NCI-H748 (cell line): Measurements from ENCODE around the gene SGCD.
"Not testable (repeated sequence)": the region's sequence is repeated elsewhere in the genome, so short reads cannot be mapped to it uniquely, and the experiment has no call there.

Experiments
- DNase-seq: peaks from one replicate; lab custom pipeline; 2025; ENCODE audit not compliant: unreplicated experiment; lab: John Stamatoyannopoulos, UW

The SGCD gene

DNA sequence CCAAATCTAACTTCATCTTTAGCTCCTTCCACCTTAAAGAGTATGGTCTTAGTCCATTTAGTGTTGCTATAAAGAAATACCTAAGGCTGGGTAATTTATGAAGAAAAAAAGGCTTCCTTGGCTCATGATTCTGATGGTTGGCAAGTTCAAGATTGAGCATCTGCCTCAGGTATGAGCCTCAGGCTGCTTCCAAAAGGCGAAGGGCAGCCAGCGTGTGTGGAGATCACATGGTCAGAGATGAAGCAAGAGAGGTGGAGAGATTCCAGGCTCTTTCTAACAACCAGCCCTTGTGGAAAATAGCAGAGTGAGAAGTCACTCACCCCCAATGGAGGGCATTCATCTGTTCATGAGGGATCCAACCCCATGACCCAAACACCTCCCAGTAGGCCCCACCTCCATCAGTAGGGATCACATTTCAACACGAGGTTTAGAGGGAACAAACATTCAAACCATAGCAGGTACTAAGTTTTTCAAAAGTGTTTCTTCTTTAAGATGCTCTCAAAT, 225.9 kb downstream of the SGCD start:
- DNase-seq: no peak

DNA sequence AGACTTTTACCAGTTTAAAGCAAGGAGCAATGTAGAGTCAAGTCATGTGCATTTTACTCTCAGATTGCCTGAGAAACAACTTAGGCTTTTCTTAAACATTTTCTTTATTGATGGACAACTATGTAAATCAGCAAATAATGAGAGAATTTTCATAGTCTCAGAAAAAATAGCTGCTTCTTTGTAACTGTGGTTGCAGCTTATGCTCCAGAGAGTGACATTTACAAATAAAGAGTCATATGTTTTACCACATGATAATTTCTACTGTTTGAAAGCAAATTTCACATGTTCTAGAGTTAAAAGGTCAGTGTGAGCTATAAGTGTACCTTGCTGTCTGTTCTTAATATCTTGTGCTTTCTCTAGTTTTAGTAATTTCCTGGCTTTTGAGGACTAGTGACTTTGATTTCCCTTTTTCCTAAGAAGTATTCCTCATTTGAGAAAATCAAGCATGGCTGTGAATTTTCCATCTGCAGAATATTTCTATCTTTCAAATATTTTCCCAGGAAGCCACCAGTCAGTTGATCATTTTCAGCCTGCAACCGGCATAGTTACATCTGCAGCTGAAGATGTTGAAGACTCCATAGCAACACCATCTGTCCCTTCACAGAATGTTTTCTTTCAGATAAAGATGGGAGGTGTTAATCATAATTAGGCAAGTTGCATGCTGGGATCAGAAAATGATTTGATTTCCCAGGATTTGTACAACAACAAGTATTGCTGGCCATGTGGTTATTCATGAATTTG, 229.9 kb downstream of the SGCD start:
- no peak for DNase-seq

DNA sequence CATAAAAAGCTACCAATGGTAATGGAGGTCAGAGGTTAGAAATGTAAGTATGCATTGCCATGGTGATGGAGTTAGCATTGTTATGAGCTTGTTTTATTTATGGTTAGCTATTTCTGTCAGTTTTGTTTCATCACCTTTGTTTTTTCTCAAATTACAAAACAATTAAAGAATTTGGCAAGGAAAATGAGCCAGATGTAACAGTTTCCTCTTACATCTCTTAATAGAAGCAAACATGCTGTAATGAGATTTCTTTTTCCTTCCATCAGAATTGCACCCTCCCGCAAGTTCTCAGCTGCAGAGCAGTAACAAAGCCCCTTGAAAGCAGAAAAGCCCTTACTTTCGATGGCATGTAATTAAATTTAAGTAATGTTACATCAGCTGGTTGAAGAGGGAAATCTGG, 233.0 kb downstream of the SGCD start:
- no peak for DNase-seq

DNA sequence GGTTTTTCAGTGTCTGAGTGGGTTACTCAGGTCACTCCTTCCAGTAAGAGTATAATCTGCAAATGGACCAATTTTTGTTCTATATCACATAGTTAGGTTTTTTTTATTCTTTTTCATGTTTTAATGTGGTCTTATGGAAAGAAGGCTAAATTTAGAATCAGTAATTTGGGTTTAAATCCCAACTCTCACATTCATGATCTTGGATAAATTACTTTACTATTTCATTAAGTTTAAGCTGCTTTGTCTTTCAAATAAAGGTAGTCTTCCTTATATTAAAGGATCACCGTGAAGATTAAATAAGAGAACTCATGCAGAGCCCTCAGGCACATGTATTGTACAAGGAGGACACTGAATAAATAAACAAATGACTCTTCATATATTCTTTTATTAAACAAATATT, 234.7 kb downstream of the SGCD start:
- DNase-seq: no peak

DNA sequence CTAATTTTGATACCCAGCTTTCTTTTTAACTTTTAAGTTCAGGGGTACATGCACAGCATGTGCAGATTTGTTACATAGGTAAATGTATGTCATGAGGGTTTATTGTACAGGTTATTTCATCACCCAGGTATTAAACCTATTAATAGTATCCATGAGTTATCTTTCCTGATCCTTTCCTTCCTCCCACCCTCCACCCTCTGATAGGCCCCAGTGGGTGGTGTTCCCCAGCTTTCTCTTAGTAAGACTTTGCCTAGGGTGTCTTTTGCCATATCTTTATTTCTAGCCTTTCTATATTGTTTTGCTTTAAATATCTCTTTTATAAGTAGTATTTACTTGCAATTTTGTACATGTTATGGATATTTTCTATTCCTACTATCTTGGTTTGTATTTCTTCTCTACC, 243.7 kb downstream of the SGCD start:
- no peak for DNase-seq

DNA sequence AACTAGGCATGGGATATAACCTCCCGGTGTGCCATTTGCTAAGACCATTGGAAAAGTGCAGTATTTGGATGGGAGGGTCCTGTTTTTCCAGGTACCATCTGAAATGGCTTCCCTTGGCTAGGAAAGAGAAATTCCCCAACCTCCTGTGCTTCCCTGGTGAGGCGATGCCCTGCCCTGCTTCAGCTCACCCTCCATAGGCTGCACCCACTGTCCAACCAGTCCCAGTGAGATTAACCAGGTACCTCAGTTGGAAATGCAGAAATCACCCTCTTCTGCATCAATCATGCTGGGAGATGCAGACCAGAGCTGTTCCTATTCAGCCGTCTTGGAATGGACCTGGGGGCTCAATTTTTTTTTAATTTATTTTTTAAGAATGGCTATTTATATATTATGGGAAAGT, 254.8 kb downstream of the SGCD start:
- no peak for DNase-seq

DNA sequence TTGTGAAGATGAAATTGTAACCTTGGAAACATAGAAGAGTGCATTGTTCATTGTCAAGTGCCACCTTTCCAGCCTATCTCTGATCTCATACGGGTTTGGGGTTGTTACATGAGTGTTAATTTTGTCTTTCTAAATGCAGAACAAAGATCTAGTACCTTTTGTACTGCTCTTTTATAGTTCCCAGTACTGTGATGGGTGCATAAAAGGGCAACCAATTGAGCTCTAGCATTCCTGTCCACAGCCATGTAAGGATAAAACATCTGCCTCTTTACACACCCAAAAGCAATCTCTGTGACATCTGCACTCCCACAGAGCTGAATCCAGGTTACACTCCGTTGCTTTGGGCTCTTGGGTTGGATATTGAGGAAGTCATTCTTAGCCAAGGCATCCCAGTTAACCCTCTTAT, 255.2 kb downstream of the SGCD start:
- DNase-seq: no peak

DNA sequence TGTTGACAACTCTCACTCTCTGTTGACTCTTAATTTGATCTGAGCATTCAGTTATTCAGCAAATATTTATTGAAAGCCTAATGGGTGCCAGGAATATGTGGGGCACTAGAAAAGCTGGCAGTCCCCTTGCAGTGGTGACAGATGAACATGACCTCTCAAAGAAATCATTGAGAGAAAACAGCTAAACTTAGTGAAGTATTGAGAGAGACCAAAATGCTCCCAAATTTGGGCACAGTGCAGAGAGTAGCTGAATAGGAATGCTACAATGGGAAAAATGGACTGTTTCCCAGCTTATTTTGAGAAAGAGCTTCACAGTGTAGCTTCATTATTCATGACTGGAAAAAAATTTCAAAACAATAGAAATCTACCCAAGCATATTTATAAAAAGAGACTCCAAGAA, 257.9 kb downstream of the SGCD start:
- DNase-seq: no peak

DNA sequence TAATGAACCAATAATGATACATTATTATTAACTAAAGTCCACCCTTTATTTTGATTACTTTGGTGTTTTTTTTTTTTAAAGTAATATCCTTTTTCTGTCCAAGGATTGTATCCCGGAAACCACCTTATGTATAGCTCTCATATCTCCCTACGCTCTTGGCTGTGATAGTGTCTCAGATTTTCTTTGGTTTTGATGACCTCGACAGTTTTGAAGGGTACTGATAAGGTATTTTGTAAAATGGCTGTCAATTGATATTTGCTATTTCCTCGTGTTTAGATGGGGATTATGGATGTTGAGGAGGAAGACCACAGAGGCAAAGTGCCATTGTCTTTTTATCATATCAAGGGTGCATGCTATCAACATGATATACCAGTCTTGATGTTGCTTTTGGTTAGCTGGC, 259.0 kb downstream of the SGCD start:
- DNase-seq: no peak

DNA sequence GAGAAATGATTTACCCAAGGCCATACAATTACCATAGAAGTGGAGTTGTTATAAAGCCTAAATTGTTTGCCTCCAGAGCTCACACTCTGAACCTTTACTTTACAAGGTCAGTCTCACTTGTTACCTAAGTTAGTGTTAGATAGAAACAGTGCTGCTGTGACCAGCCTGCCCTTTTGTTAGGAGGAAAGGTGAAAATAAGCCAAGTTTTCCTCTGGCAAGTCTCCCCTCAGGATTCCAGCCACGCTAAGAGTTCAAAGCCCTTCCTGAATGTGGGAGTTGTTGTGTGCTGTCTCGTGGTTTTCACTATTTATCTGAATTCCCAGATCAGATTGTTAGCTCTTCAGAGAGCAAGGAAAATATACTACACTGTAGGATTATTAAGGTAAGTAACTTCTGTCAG, 260.0 kb downstream of the SGCD start:
- DNase-seq: no peak

DNA sequence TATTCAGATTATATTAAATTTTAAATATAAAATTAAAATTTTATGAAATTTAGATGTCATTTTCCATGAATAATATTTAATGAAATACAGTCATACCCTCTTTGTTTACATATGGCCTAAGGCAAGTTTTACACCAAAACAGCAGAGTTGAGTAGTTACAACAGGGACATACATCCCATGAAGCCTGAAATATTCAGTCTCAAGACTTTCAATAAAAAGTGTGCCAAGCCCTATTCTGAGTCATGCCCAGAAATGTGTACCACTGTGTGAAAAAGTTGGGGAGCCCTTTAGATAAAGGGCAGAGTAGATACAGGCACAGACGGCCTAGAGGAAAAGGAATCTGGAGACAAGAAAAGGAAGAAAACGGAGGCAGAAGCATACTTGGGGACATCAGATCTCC, 261.3 kb downstream of the SGCD start:
- no peak for DNase-seq

DNA sequence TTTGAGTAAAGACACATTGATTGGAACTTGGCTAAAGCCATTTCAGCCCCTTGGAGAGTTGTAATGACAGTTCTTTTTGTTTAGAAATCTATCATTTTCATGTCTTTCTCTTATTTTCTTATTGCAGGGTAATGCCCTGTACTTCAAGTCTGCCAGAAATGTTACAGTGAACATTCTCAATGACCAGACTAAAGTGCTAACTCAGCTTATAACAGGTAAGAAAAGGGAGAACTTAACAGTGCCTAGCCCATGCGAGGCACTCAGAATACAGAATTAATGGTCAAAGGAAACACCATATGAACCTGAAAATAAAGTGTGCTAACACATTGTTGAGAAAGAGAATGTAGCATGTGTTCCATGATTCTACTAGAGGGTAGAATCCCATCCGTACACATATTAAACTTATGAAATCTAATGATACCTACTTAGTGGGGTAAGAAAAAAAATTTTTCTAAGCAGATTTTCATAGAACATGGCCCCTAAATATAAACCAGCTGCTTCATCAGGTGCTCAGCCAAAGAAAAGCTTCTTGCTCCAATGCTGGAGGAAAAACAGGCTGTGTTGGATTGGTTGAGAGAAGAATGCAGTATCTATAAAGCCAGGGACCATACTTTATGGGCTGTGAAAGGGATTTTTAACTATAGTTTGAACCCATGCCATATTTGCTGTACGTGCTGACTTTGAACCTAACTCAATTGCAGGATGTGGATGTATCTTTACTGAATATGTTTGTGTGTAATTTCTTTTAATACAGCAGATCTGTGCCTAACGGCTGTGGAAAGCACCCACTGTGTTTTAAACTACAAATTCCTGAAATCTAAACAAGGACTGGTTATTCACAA, 262.4 kb downstream of the SGCD start:
- DNase-seq: no peak

DNA sequence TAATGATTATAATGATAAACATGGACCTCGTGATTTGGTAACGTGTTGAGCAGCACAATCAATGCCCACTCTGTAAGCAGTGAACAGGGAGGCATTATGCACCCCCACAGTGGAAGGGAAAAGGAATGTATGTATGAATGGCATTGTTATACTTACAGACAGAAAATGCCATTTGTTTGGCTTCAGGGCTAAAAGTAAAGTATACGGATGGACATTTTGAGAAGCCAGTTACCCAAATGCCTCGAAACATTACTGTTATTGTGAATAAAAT, 262.9 kb downstream of the SGCD start:
- DNase-seq: no peak

DNA sequence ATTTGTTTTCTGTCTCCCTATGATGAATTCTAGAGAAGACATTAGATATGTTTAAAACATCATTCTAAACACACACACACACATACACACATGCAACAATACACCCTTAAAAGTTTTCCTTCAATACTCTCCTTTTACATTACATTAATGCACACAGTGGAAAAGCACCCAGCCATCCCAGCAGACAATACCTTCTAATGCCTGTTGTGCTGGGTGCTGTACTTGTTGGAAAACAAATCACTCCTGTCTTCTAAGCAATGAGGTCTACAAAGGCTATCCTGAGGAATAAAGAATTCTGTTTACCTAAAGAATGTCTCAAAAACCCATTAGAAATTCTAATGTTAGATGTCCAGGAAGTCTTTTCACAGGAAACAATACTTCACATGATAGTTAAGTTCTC, 264.0 kb downstream of the SGCD start:
- DNase-seq: no peak

DNA sequence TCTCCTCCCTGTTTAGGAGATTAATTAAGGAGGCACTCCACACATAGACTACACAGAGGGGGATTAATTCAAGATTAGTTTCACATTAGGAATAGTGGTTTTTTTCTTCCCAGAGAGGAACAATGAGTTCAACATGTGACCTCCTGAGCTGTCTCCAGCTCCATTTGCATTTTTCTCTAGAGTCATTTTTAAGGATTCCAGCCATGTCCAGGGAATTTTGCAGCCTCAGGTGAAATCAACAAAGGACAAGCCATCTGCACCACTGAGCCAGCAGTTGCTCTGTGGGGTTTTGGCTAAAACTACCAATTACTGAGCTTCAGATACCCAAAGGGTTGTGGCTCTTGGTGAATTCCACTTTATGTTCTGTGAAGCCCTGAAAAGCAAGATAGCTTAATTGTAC, 264.7 kb downstream of the SGCD start:
- DNase-seq: no peak

DNA sequence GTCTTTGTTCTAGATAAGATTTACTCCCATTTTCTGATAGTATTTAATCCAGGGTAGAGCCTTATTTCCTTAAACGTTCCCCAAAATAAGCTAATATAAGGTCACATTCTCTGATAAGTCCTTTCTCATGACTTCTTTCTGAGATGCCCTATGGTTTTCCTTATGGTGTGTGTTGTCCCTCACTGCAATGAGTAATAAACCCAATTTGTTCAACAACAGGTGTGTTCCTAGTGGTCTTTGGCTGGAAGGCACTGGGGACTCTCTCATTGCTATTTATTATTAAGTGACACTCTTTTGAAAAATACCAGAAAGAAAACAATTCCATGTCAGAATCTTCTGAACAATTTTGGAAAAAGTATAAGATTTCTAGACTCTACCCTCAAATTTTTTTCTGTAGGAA, 266.6 kb downstream of the SGCD start:
- DNase-seq: no peak

DNA sequence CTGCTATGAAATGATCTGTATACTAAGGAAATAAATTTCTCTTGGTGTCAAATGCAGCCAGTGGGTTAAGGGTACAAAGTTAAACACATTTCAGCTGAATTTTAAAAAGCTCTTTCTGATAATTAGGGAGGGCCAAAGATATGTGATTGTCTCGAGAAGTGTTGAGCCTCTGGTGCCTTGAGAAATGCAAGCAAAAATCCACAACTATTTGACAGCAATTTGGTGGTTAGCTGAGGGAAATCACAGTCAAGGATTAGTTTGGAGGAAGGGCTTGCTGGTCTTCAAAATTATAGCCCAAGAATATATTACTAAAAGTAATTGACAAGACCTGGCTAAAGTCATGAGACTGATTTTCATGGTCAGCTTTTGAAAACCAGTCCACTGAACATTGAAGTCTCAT, 267.4 kb downstream of the SGCD start:
- DNase-seq: no peak

DNA sequence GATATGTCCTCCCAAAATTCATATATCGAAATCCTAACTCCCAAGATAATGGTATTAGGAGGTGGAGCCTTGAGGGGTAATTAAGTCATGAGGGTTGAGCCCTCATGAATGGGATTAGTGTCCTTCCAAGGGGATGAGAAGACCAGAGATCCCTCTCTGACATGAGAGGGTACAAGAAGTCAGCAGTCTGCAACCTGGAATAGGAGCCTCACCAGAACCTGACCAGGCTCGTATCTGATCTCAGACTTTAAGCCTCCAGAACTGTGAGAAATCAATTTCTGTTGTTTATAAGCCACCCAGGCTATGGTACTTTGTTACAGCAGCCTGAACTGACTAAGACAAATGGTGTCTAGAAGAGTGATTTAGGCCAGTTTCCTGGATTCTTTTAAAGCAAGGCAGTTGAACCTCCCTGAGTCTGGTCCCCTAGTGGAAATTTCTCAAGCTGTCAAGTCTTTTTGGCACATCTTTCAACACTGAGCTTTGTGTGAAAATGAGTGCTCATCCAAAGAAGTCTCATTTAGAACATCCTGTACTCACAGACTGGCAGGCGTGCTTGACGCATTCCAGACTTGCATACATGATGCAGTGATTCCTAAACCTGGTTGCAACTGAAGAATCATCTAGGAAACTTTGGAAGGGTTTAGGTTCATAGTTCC, 268.3 kb downstream of the SGCD start:
- DNase-seq: no peak

DNA sequence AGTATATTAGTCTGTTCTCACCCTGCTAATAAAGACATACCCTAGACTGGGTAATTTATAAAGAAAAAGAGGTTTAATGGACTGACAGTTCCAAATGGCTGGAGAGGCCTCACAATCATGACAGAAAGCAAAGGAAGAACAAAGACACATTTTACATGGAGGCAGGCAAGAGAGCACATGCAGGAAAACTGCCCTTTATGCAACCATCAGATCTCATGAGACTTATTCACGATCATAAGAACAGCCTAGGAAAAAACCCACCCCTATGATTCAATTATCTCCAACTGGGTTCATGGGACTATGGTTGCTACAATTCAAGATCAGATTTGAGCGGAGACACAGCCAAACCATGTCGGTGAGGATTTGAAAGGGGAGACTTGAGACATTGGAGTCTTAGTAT, 270.3 kb downstream of the SGCD start:
- no peak for DNase-seq

DNA sequence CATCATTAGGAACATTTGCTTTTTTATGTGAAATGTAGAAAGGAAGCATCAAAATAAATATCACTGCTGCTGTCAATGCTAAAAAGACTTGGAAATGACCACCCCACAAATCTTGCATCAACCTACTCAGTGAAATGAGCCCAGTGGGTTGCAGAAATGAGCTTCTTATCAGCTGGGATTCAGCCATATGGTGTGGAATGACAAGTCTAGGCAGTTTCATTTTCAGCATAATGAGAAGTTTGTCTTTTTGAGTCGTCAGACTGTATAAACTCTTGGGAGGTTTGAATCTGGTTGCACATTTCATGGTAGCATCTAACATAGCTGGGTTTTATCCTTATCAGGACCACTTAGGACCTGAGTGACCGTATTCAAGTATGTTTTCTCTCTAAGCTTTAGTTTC, 272.0 kb downstream of the SGCD start:
- no peak for DNase-seq

DNA sequence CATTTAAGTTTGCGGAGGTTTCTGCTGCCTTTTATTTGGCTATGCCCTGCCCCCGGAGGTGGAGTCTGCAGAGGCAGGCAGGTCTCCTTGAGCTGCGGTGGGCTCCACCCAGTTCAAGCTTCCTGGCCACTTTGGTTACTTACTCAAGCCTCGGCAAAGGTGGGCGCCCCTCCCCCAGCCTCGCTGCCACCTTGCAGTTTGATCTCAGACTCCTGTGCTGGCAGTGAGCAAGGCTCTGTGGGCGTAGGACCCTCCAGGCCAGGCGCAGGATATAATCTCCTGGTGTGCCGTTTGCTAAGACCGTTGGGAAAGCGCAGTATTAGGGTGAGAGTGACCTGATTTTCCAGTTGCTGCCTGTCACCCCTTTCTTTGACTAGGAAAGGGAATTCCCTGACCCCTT, 283.6 kb downstream of the SGCD start:
- DNase-seq: not testable (repeated sequence)

DNA sequence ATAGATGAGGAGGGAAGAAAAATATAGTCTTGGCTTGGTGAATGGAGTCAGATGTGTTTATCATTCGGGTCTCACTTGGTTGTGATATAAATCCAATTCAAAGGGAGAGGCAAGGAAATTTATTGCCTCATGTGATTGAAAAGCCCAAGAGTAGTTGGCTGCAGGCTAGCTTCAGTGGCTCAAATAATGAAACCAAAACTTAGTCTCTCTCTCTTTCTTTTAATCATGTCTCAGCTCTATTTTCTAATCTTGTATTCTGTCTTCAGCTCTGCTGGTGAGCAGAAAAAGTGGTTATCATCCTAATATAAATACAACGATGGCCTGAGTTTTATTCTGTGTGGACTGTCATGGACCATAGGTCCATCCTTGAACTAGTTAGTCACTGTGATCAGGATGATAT, 288.9 kb downstream of the SGCD start:
- no peak for DNase-seq
